HG03575 (cell line): Measurements from ENCODE around the gene RPTOR.

Source experiments
- ATAC-seq: cut with Tn5 transposase; IDR thresholded peaks from one replicate; pipeline ENCODE4 v1.9.1; 2021; ENCODE audit not compliant: unreplicated experiment, insufficient number of reproducible peaks, low FRiP score; ENCODE audit errors: extremely low read depth

The RPTOR gene

DNA sequence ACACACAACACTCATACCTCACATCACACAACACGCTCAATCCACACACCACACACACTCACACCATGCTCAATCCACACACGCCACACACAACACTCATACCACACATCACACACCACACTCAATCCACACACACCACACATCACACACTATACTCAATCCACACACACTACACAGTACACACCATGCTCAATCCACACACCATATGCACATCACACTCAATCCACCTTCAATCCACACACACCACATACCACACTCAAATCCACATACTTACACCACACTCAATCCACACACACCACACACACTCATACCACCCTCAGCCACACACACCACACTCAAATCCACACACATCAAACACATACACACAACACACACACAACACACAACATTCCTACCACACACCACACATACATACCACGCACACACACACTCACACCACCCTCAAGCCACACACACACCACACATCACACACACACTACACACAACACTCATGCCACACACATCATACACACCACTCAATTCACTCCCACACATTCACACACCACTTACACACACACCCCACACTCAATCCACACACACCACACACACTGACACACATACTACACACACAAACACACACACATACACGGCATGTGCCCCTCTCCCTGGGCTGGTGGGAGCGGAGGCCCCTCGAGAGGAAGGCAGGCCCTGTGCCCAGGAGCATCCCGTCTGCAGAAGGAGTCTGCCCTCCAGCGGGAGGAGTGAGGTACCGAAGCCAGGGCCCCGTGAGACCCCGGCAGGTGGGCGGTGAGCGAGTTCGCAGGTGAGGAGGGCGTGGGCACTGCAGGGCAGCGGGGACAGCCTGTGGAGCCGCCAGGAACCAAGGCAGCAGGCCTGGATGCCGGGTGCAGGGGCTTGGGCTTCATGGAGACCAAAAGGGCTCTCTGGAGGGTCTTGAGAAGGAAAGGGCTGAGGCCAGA, 33.1 kb upstream of the RPTOR start:
- no peak for ATAC-seq

DNA sequence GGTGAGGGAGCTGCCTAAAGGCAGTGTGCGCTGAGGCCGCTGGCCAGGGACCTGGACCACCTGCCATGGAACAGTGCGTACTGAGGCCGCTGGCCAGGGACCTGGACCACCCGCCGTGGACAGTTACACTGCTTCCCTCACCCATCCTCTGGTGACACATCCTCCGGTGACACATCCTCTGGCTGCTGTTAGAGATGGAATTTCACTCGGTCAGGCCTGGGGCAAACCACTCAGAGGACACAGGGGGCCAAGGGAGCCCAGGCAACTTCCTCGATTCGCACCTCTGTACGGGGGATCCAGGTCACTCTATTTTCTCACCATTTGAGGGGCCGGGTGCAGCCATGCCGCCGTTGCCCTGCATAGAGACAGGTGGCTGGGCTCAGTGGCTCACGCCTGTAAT, 32.4 kb upstream of the RPTOR start:
- no peak for ATAC-seq

DNA sequence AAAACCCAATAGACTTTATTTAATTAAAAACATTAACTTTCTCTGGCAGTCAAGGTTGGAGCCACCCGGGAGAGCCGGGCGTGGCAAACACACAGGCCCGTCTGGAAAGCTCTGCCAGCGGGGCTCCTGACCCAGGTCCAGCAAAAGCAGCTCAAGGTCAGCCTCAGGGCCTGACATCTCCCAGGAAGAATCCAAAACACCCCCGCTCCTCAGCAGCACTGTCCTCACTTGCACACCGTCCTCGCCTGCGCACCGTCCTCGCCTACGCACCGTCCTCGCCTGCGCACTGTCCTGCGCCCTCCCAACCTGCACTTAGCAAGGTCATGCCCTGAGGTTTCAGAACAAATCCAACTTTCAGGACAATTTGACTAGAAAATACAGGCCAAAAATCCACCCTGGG, 31.4 kb upstream of the RPTOR start:
- no peak for ATAC-seq

DNA sequence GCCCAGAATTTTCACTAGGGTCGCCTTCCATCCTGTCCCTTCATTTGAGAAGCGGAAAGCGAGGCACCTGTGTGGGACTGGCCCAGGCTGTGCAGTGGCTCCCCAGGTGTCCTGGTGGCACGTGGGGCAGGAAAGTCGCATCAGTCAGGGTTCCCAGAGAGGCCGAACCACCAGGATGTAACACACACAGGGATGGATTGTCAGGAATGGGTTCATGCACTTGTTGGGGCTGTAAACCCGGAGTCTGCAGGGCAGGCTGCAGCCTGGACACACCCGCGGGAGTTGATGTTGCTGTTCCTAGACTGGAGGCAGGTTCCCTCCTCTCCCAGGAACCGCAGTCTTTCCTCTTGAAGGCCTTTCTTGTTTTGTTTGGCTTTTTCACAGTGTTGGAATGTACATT, 30.7 kb upstream of the RPTOR start:
- ATAC-seq, result no peak

DNA sequence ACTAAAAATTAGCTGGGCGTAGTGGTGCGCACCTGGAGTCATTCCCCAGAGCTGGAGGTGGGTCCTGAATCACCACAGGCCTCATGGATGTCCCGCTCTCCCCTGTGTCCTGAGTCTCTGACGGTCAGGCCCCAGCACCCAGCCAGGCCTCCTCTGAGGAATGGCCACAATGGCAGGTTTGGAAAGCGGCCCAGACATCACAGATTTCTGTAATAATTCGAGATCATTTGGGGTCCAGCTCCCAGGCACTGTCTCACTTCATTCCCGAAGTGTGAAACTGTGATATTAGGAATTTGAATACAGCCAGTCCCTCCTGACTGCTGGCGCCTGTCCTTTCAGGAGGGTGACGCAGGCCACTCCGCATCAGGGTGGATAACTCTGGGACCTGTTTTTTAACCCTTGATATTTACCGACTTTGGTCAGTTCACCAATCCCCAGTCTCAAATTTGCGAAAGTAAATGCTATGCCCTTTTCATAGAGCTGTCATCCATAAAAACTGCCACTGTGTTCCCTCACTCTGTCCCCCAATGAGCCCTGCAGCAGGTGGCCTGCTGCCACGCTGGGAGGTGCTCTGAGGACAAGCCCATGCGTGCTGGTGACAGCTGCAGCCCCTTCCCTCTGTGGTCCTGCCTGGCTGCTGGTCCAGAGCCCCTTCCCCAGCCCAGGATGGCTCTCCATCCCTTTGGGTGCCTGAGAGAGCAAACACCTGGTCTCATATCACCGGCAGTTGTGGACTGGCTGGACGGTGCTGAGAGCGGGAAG, 28.3 kb upstream of the RPTOR start:
- ATAC-seq, result no peak

DNA sequence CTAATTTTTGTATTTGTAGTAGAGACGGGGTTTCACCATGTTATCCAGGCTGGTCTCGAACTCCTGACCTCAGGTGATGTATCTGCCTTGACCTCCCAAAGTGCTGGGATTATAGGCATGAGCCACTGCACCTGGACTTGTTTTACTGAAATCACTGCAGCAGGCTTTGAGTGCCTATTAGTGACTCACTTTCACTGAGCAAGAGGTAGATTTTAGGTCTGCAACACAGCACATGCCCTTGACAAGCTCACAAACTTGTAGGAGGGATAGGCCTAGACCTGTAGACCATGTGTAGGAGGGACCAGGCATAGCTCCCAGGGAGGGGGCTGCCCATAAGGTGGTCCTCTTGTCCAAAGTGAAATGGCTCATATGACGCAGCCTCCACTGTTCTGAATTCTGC, 27.0 kb upstream of the RPTOR start:
- no peak for ATAC-seq

DNA sequence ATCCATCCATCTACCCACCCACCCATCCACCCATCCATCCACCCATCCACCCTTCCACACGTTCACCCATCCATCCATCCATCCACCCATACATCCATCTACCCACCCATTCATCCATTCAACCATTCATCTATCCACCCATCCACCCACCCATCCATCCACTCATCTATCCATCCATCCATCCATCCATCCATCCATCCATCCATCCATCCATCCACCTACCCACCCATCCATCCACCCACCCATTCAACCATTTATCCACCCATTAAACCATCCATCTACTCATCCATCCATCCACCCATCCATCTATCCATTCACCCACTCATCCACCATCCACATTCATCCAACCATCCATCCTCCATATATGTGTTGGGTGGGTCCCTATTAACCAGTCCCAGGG, 26.2 kb upstream of the RPTOR start:
- no peak for ATAC-seq

DNA sequence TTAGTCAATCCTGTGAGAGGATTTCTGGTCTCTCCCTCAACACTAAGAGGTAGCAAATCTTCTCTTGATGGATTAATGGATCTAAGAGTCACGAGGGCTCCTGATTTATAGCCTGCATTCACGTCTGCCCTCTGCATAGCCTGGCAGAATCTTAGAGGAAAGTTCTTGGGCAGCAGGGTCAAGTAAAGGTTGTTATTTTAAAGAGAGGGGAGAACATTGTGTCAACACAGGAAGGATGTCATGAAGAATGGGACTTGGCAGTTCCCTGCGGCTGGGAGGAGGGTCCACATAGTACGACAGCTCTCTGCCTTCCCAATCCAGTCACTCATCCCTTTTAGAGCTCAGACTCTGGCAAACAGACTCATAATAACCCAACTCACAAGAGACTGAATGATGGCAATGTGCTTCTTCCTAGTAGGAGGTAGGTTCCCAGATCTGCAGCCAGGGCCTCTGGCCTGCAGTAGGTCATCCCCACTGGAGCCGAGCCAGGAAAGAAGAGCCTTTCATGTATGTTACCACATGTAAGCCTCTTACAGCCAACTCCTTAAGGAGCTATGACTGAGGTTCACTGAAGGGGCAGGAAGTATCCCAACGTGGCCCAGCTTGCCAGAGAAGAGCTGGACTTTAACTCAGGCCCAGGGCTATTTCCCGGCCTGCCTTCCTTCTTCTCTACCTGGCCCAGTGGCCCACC, 25.4 kb upstream of the RPTOR start:
- ATAC-seq, result no peak

DNA sequence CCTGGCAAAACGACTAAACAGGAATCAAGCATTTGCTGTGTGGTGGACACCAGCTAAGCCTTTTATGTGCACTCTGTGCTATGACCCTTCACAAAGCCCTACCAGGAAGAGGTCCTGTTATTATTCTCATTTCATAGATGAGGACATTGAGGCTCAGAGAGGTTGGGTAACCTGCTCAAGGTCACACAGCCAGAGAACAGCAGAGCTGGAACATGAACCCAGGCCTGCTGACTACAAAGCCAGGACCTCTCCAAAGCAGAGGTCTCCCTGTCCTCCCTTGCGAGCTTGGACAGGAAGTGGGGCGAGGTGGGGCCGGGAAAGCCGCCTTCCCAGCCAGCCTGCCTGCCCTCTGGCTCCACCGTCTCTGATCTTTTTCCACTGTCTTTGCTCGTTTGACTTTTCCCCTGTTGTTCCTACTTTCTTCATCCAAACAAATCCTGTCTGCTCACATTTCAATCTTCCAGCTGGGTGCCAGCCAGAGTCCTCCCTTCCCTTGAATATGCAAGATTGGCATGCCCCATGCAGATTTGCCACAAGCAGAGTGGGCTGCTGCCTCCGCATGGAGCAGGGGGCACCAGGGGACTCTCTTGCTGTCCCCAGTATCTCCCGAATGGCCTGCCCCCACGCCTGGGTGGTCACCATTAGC, 23.7 kb upstream of the RPTOR start:
- no peak for ATAC-seq

DNA sequence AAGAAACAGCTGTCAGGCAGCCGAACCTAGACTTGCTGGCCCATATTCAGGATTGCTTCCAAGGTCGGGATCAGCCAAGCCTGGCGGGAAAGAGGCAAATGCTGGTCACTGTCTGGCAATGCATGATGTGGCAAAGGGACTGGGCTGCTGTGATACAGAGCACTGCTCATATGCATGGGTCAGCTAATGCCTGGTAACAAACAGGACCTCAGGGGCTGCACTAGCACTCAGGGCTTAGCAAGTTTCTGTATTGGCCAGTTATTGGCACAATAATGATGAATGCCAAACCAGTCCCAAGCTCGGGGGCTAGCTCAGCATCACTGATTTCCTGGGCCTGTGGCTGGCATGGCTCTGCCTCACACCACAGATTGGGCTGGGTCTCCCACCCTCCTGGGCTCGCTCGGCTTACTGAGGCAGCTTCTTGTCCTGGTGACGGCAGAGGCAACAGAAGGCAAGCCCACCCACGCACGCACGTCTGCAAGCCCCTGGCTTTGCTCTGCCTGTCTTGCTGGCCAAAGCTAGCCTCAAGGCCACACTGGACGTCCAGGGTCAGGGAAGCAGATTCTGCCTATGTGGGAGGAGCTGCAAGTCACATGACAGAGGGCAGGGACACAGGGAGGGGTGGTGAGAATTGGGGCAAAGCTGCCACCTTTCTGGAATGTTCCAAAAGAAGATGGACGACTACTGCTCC, 21.4 kb upstream of the RPTOR start:
- no peak for ATAC-seq

DNA sequence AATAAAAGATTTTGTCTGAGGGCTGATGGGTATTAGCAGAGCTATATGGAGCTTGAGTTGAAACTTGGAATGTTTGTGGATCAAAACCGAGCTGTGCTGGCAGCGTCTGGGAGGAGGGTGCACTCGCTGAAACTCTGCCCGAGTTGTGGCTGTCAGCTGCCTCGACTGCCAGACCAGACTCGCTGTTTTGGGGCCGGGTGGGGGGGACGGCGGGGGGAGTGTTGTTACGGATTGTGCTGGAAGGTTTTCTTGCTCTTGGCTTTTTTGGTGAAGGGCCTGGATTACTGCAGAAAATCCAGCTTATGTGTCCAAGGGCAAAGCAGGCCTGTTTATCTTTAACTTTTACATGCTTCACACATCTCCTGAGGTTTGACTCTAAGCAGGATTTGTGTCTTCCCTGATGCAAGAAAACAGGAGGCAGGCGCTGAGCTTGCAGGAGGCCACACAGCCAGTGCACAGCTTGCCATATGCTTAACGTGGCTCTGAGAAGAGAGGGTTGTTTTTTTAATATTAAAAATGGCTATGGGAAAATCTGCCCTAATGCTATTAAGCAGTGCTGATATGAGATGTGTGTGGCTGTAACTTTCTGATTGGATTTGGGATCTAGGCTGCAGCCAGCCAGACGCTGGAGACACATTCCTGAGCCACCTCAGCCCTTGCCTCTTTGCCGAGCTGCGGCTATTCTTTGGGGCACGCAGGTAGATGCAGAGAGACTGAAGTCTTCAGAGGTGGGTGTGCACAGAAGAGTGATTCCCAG, 20.5 kb upstream of the RPTOR start:
- no peak for ATAC-seq

DNA sequence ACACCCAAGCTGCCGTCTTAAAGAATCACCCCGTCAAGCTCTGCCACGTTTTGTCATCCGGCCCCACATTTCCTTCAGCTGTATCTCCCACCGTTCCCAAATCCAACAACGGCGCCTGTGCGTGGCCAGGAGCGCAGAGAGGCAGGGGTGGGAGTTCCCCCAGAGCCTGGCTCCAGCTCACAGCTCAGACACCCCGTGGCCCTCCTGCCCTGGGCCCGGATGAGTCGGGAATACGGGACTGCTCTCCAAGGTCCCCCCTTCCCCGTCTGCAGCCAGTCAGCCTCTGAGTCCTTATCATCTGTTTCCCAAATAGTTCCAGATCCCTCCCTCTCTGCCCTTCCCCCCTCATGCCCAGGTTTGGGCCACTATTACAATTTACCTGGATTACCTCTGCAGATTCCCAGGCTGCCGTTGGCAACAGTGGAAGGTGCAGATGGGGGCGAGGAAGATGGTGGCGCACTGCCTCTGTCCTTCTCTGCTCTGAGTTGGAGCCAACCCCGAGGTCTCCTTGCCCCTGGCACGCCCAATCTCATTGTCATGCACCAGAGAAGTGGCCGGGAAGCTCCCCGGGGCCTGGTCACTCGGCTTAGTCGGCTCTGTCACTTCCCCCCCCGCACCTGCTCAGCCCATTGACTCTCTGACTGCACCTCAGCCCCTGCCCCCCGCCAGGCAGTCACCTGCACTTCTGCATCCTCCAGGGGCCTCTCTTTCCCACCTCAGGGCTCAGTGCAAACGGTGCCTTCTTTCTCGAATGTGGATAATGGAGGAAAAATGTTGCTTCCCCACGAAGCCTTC, 18.3 kb upstream of the RPTOR start:
- no peak for ATAC-seq

DNA sequence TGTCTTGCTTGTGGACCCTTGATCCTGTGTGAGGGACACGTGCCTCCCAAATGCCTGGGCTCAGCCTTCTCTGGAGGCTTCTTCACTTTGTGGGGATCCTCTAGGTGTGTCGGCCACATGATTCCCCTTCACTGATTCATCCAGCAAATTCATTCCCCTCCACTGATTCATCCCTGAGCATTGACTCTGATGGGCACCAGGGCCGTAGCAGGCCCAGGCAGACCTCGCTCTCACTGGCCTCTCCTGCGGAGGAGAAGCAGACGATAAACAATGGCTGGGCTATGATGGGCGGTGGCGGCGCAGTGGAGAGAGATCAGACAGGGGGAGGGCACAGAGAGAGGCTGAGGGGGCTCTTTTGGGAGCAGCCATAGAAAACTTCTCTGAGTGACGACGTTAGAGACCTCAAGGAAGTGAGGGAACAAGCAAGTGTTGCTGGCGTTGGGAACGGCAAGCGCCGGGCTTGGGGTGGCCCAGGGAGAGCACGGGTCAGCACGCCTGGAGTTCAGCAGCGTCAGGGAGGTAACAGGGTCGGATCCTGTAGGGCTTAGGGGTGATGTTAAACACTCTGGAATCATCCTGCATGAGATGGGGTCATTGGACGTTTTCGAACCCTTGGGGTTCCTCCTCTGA, 17.5 kb upstream of the RPTOR start:
- no peak for ATAC-seq

DNA sequence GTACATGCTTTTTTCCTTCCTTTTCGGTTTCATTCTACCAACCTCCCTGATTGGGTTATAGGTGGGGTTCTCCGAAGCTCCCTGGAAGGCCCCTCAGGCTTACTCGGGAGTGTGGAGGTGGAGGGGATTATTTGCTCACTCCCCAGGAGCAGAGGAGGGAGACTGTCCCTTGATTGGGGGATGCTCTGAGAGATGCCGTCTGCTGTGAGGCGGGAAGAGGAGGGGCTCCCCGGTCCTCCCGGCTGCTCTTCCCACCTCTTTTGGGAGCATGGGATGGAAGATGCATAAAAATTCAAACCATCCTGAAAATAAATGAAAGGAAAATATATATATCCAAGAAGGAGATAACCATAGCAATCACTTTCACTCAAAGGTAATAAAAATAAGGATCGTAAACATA, 16.1 kb upstream of the RPTOR start:
- no peak for ATAC-seq

DNA sequence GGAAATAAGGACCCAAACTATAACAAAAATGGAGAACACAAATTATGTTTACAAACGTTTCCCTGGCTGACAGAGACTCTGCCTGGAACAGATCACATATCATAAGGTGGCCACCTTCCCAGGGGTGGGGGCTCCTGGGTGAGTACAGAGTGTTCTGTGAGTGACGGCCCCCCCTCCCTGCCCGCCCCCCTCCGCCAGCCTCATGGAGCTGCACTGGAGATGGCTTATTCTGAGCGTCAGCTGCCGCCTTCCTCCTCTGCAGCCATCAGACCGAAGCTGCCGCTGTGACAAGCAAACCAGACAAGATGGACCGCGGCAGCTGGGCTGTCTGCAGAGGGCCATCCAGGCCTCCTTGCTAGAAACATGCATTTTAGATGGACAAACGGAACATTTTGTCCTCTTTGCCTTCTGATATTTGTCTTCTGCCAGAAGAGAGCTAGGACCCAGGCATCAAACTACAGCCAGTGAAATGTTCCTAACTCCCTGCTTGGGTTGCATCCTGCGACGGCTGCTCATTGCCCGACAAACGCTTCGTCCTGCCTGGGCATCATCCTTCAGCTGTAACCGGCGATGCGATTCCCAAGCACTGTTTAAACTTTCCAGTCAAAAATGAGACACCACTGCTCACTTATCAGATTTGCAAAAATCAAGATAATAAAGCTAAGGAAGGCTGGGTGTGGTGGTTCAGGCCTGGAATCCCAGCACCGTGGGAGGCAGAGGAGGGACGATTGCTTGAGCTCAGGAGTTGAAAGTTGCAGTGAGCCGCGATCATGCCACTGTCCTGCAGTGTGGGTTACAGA, 15.3 kb upstream of the RPTOR start:
- no peak for ATAC-seq

DNA sequence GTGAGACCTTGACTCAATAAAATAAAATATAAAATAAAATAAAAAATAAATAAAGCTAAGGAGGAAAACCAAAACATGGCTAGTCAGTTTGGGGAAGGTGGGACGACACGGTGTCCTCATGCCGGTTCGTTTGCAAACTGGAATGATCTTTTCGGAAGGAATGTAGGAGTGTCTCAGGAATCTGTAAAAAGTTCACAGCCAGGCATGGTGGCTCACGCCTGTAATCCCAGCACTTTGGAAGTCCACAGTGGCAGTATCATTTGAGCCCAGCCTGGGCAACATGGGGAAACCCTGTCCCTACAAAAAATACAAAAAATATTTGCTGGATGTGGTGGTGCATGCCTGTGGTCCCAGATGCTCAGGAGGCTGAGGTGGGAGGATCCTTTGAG, 14.7 kb upstream of the RPTOR start:
- no peak for ATAC-seq
